ENCODE results near the gene TMEM271.

GRCh38 chr4:534576-535151 lies 41.4 kb downstream of the TMEM271 start:
- no peak for TF ChIP-seq CTCF (conservative IDR thresholded peaks at IDR 0.05 in 1 of 2, IDR thresholded peaks at IDR 0.05 in 1 of 2; ENCODE audit: low read depth in 1 of 2, low read length in 2 of 2)
- no peak for TF ChIP-seq EZH2 (IDR thresholded peaks at IDR 0.05; ENCODE audit: low read length, missing control alignments)
